GM21528 (cell line): ENCODE measurements around the gene SEMA5A.

ENCODE experiments used
- ATAC-seq: cut with Tn5 transposase; IDR thresholded peaks from one replicate; pipeline ENCODE4 v1.9.1; 2021; ENCODE audit warnings: mild to moderate bottlenecking, moderate library complexity; ENCODE audit not compliant: unreplicated experiment, low FRiP score

Gene SEMA5A

DNA sequence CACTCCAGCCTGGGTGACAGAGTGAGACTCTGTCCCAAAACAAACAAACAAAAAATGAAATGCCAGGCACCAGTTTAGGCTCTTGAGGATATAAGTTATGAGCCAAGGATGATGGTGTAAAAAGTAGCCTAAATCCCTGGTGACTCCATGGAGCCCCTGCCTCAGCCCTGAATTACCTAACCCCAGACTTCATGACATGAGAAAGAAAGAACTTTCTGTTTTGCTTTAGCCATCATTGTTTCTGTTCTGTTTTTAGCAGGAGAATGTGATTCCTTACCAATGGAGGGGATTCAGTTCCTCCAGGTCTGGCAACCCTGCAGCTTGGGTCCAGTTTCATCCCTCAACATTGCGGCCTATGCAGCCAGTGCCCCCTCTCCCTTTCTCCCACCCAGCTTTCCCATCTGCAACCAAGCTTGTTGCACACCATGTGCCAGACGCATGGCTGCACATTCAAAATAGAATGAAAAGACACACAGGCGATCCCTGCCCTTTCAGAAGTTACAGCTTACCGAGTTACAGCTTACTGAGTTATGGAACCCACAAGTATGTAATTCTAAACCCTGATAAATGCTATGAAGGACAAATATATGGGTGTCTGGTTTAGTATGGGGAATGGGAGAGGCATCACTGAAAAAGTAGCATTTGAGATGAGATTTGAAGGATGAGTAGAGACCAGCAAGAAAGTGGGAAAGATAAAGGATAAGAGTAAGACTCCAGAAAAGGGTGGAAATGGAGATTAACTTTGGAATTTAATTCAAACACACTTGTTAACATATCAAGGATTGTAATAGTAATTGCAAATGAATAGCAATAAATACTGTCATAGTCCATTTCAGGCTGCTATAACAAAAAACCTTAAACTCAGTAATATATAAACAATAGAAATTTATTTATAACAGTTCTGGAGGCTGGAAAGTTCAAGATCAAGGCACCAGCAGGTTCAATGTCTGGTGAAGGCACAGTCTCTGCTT lies 6.0 kb upstream of the SEMA5A start:
- no peak for ATAC-seq

GRCh38 chr5:9549941-9550340 lies 4.1 kb upstream of the SEMA5A start:
- ATAC-seq, result no peak

DNA sequence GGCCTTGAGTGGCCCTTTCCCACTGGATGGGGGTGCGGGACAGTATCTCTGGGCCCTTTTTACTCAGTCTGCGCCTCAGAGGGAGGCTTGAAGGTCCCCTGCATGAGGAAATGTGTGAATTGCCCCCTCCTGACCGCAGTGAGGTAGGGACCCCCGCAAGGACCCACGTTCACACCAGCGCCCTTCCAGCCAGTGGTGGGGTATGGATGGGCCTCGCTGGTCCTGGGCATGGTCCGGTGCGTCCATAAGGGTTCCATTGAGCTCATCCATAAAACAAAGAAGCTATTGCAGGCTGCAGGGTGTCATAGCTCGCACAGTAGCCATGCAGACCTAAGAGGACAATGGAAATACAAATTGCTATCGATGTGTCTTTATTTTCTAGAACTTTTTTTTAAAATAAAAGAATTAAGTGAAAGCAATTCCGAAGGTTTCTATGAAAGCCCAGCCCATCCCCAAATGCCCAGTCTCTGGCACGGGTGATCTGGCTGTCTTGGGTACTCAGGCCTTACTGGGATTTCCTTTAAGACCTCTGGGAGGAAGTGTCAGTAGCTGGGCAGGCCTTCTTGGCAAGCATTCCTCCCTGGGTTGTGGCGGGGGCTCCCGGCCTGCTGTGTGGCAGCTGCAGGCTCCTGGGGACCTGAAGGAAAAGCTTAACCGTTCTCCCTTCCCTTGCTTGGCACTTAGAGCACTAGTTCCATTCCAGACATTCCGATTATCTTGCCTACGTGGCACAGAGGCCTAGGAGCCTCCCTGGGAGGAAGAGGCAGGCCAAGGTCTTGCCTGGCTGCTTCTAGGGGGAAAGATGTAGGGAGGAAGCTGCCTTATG lies 1.5 kb upstream of the SEMA5A start:
- ATAC-seq, result no peak

GRCh38 chr5:9545136-9545991 lies 511 bp downstream of the SEMA5A start:
- ATAC-seq, result no peak

GRCh38 chr5:9544502-9545135 lies 1.3 kb downstream of the SEMA5A start:
- ATAC-seq, result peak; percentile 83

GRCh38 chr5:9544056-9544455 lies 1.8 kb downstream of the SEMA5A start:
- ATAC-seq, result peak; percentile 6

DNA sequence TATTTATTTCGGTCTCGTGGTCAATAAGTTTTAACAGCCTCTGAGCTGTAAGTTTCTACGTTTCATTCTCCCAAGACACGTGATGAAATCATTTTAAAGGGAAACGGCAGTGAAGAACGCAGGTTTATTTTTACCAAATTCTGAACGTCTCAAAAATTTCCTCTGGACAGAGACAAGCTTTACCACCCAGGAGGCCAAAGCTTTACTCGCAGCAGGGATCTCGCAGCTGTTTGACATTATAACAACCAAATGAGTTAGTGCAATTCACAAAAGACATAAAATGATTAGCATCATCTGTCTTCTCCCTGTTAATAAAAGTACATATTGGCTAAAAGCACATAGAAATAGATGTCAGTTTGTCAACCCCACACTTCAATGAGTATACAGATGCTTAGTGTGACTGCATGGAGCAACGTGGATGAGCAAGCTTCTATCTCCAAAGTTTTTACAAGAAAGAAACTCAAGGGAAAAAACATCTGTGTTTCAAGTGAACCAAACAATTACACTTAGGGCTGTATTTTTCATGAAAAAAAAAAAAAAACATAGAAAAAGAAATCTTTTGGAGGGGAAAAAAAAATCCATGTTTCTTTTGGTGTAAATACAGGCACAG lies 2.5 kb downstream of the SEMA5A start:
- no peak for ATAC-seq

GRCh38 chr5:9540791-9541190 lies 5.1 kb downstream of the SEMA5A start:
- no peak for ATAC-seq

DNA sequence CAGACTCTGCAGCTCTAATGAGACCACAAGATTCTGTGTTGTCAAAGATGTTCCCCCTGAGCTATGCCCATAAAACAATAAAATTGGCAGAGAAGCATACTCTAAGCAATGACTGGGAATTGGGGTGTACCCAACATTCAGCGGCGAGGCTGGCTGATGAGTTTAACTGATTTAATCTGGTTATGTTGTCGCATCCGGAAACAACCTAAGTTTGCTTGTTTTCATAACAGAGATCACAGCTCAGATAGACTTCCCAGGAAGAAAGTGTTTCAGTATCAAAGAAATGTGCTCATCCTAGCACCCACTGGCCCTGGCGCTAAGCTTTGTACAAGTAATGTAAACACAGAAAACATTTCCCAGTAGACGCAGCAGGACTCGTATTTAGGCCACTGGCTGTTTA lies 7.4 kb downstream of the SEMA5A start:
- no peak for ATAC-seq

- ATAC-seq, result no peak
These were observed 8.4 kb downstream of the SEMA5A start for GRCh38 chr5:9537223-9538141.

GRCh38 chr5:9536717-9537116 lies 9.2 kb downstream of the SEMA5A start:
- ATAC-seq, result no peak

DNA sequence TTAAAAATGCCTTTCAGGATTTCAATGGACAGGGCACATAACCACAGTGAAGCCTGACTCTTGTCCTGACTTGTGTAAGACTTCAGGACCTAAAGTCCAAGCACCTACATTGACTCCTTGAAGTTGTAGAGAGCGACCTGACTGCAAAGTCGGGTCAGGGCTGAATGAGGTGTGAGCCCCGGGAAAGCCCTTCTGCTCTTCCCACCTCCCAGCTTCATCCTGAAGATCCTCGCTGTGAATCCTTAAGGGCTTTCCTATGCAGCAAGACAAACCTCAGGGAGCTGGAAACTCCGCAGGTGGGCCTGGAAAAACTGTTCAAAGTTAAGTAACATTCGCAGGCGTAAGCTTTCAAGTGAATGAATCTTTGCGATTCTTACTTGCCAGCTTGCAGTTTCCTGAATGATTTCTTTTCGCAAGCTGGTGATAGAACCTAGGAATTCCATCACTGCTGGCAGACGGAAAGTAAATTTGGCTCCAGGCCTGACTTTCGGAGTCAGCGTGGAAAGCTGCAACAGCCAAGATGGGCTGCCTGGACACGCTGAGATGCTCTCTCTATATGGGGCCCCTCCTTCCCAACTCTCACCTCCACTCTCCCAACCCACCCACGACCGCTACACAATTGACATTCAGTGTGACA lies 10.9 kb downstream of the SEMA5A start:
- ATAC-seq, result no peak

DNA sequence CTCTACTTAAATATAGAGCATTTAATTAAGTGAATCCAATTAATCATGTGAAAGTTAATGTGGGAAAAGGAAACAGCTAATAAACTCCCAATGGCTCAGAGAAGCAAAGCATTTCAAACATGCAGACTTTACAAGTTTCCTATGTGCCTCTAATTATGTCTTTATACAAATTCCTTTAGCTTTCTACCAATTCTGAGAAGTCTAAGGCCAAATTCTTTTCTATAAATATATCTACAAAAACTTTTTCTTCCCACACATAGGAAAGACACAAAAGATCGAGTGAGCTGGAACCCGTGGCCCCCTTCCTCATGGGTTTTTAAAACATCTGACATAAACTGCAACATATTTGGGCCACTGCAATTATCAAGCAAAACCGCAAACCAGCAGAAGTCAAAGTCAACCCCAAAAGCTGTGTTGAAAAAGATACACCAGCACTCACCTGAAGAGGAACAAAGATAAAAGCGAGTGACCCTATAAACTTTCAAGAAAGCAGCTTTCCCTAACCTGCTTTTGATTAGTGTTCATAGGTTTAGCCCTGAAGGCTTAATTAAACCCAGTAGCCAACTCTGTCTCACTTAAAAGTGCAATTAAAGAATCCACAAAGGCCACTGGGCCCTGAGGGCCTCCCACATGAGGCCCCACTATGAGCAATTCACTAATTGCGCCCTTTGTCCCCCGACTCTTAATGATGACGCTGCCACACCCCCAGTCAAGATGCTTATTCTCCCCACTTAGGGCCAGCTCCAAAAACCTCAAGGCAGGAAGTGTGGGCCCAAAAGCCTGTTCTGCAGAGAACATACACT lies 12.1 kb downstream of the SEMA5A start:
- no peak for ATAC-seq

GRCh38 chr5:9533096-9533495 lies 12.8 kb downstream of the SEMA5A start:
- no peak for ATAC-seq

DNA sequence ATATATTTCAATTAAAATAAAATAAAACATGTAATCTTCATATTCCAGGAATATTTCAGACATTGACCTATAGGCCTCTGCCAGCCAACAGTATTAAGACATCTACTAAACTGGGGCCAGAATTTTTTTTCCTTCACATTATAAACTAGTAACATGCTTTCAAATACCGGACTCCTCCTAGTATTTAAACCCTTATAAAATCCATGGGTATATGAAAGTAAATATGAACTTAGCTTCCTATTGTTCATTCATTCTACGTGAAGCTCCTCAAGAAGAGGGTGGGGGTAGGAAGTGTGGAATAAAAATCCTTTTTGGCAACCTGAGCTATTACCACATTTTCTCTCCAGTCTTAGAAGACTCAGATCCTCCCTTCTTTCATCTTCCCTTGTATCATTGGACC lies 16.4 kb downstream of the SEMA5A start:
- ATAC-seq, result no peak

GRCh38 chr5:9529041-9529480 lies 16.8 kb downstream of the SEMA5A start:
- ATAC-seq, result no peak

DNA sequence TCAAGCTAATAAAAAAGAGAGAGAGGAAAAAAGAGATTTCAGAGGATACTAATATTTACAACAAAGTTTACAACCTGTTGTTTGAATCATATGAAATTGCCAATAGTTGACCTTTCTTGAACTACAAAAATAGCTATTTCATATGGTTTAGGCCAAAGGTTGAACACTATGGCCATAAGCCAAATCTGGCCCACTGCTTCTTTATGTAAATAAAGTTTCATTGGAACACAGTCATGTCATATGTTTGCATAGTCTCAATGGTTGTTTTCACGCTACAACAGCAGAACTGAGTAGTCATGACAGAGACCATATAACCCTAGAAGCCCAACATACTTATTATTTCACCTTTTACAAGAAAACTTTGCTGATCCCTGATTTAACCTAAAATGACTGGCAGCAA lies 20.9 kb downstream of the SEMA5A start:
- no peak for ATAC-seq
